Peyer's patch (tissue), 4 donors: Measurements from ENCODE around the gene AMOT. TPM values are rescaled to one million over a fixed set of nuclear protein-coding genes. Genes with fewer than 3 reads are reported as not detected.

ENCODE experiments used
- DNase-seq, 3 donors: peaks; one replicate each; pipeline ENCODE4 v3.0.0-alpha.2; 2017 to 2019
- H3K27ac ChIP-seq, 4 donors: fragments of 200-600 bp; sonication (generic); one replicate each; pipeline ENCODE4 v1.5.1; 2016 to 2019
- H3K27me3 ChIP-seq, 2 donors: fragments of 200-600 bp; sonication (generic); one replicate each; pipeline ENCODE4 v1.5.1; 2019
- H3K36me3 ChIP-seq, 3 donors: fragments of 200-600 bp; sonication (generic); one replicate each; pipeline ENCODE4 v1.5.1; 2016 to 2019
- H3K4me1 ChIP-seq, 4 donors: fragments of 200-600 bp; sonication (generic); one replicate each; pipeline ENCODE4 v1.5.1; 2016 to 2019
- H3K4me3 ChIP-seq, 4 donors: fragments of 200-600 bp; sonication (generic); 1 replicate in 3 of 4; 2 replicates in 1 of 4; pipeline ENCODE4 v1.5.1; 2016 to 2019; ENCODE audit warnings: mild to moderate bottlenecking in 1 of 4
- H3K9me3 ChIP-seq, 4 donors: fragments of 200-600 bp; sonication (generic); one replicate each; pipeline ENCODE4 v1.5.1; 2016 to 2019; ENCODE audit warnings: mild to moderate bottlenecking in 1 of 4
- CTCF ChIP-seq, 6 experiments: fragments of 450-650 bp in 4 of 6; fragments of 200-600 bp in 2 of 6; sonication (generic) in 1 of 6; IDR thresholded peaks; one replicate each; pipeline ENCODE4 v1.5.1; 2017 to 2019; ENCODE audit warnings: antibody characterized with exemption in 6 of 6, mild to moderate bottlenecking in 3 of 6, moderate library complexity in 1 of 6
- POLR2A ChIP-seq, 2 donors: fragments of 450-650 bp; IDR thresholded peaks; one replicate each; pipeline ENCODE4 v1.5.1; 2017; ENCODE audit warnings: antibody characterized with exemption in 2 of 2, mild to moderate bottlenecking in 2 of 2, moderate library complexity in 2 of 2
- total RNA-seq, 4 donors: library from RNA; depleted of rRNA; stranded (reverse); fragments of >200 nt; gene quantifications; one replicate each; pipeline ENCODE4 v1.1.0, GENCODE V29; 2016

Gene AMOT
- total RNA-seq, 4 donors from 2014 or later = 8.3 to 43.8 (median 18.0) TPM

DNA sequence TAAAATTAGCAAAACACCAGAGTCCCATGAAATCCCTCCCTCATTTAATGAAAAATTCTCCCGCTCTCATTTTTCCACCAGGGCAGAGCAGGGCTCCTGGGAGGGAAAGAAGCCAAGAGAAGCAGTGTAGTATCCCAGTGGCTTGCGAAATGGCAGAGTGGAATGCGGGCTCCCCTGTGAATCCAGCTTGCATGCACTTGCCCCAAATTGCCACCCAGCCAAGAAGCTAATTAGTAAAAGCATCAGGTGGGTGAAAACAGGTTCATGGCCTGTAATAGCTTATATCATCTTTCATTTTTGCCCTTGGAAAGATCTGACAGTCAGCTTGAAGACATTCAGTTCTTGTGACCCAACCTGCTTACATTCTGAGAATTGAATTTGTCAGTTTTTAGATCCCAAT, 10.1 kb downstream of the AMOT start:
- H3K27ac ChIP-seq = no peak overlapping the region
- no peaks in the 10 kb centered on the region for H3K36me3 ChIP-seq
- DNase-seq = no peak
- no peaks in the 10 kb centered on the region for H3K27me3 ChIP-seq
- H3K9me3 ChIP-seq = no peaks in the 10 kb centered on the region
- H3K4me1 ChIP-seq = no peaks in the 10 kb centered on the region
- H3K4me3 ChIP-seq = no peak overlapping the region
- TF ChIP-seq CTCF (IDR thresholded peaks at IDR 0.05) = no peak
- no peak for TF ChIP-seq POLR2A (IDR thresholded peaks at IDR 0.05)

DNA sequence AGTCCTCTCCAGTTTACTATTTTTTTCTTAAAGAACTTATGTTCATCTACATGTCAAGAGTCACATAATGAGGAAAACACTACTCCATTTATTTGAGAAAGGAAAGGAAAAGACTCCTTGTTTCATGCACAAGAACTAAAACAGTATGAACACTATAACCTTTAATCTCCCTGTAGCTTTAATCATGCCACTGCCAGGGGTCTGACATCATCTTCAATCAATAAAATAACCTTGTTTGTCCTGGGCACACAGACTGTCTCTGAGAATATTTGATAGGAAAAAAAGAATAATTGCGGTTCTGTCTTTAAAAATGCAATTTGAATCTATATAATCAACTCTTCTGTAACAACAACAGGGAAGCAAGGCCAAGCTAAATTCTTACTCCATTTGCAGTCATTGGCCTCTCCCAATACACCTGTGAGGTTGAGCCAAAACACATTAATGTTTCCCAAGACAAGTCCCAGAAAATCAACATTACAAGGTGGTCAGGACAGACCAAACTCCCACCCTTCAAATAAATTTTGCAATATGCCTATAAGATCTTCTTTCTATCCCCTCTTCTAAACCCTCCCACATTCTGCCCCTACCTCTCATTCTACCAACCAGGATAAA, 13.2 kb downstream of the AMOT start:
- Histone ChIP-seq H3K27me3 (no peaks in the 10 kb centered on the region), H3K4me3 (no peak overlapping the region), H3K27ac (no peak overlapping the region), H3K9me3 (no peaks in the 10 kb centered on the region), H3K36me3 (no peaks in the 10 kb centered on the region), H3K4me1 (no peaks in the 10 kb centered on the region)
- no peak for DNase-seq
- no peak for TF ChIP-seq CTCF (IDR thresholded peaks at IDR 0.05)
- TF ChIP-seq POLR2A (IDR thresholded peaks at IDR 0.05) = no peak

DNA sequence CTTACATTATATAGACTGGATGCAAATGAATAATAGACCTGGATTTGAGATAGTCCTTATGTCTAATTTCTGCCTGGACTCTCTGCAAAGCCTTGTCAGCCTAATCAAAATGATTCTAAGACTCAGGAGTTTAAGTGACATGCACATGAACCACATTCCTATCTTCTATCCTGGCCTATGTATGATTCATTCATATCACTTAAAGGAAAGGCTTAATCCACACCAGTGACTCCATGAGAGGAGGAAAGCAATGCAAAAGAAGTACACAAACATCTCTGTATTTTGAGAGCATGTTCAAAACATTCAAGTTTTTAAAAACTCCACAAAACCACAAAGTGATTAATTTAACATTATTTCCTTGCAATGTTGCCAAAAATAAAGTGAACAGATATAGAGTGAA, 14.6 kb downstream of the AMOT start:
- H3K27ac ChIP-seq = no peak overlapping the region
- TF ChIP-seq POLR2A (IDR thresholded peaks at IDR 0.05) (no peak), CTCF (IDR thresholded peaks at IDR 0.05) (no peak)
- H3K36me3 ChIP-seq = no peaks in the 10 kb centered on the region
- H3K9me3 ChIP-seq = no peaks in the 10 kb centered on the region
- DNase-seq = no peak
- no peak overlapping the region for H3K4me3 ChIP-seq
- no peaks in the 10 kb centered on the region for H3K4me1 ChIP-seq
- H3K27me3 ChIP-seq = no peaks in the 10 kb centered on the region

GRCh38 chrX:112822892-112823291, 17.7 kb downstream of the AMOT start:
- H3K4me1 ChIP-seq = no peaks in the 10 kb centered on the region
- H3K4me3 ChIP-seq = no peak overlapping the region
- no peak for DNase-seq

GRCh38 chrX:112820364-112821268, 20.0 kb downstream of the AMOT start:
- Histone ChIP-seq H3K9me3 (no peaks in the 10 kb centered on the region), H3K36me3 (no peaks in the 10 kb centered on the region), H3K27ac (no peak overlapping the region), H3K27me3 (no peaks in the 10 kb centered on the region), H3K4me1 (no peaks in the 10 kb centered on the region), H3K4me3 (no peak overlapping the region)
- TF ChIP-seq POLR2A (IDR thresholded peaks at IDR 0.05) (no peak), CTCF (IDR thresholded peaks at IDR 0.05) (no peak)
- no peak for DNase-seq

More at GRCh38 chrX:112822892-112823291, 17.7 kb downstream of the AMOT start:
- Histone ChIP-seq H3K27ac (no peak overlapping the region), H3K36me3 (no peaks in the 10 kb centered on the region), H3K9me3 (no peaks in the 10 kb centered on the region), H3K27me3 (no peaks in the 10 kb centered on the region)
- TF ChIP-seq CTCF (IDR thresholded peaks at IDR 0.05) = no peak
- no peak for TF ChIP-seq POLR2A (IDR thresholded peaks at IDR 0.05)
